Lower leg skin (tissue), 3 donors: ENCODE measurements around the gene SASH1.

Source experiments
- CTCF ChIP-seq, 3 donors: fragments of 450-650 bp; IDR thresholded peaks; one replicate each; pipeline ENCODE4 v1.5.1; 2016; ENCODE audit warnings: antibody characterized with exemption in 3 of 3, mild to moderate bottlenecking in 3 of 3, moderate library complexity in 2 of 3
- POLR2A ChIP-seq, 2 donors: fragments of 450-650 bp; IDR thresholded peaks; one replicate each; pipeline ENCODE4 v1.6.1; 2016 to 2017; ENCODE audit warnings: antibody characterized with exemption in 2 of 2, mild to moderate bottlenecking in 1 of 2, moderate library complexity in 1 of 2

GRCh38 chr6:148425443-148425842 is 82.8 kb downstream of the SASH1 start:
- no peak for TF ChIP-seq CTCF (IDR thresholded peaks at IDR 0.05)
- no peak for TF ChIP-seq POLR2A (IDR thresholded peaks at IDR 0.05)
